ENCODE results near the gene B9D1. TPM values are rescaled to one million over a fixed set of nuclear protein-coding genes. Genes with fewer than 3 reads are reported as not detected.

Gene B9D1
- total and polyA plus RNA-seq, 2 experiments from 2014 or later: 29.6 to 30.8 TPM

DNA sequence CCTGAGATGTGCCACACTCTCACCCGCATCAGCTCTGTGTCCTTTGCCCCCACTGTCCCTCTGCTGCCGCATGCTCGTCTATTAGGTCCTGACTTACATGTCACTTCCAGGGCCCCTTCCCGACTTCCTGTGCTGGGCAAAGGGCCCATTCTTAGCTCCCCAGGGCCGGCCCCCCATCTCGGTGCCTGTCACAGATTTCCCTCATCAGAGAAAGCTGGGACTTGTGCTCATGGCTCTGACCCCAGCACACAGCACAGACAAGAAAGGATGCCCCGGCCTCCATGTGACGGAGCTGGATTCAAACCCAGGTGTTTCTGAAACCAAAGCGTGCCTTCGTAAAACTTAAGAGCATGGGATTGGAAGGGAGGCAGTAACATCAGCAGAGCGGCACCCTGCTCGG is 9.9 kb upstream of the B9D1 start:
- H2AFZ ChIP-seq: no peak overlapping the region
- H3K27me3 ChIP-seq: no peaks in the 10 kb centered on the region
- no peak overlapping the region for H3K27ac ChIP-seq
- H3K4me3 ChIP-seq: no peak overlapping the region
- no peaks in the 10 kb centered on the region for H3K36me3 ChIP-seq (replicated peaks; ENCODE audit: insufficient read depth, low read depth)
- H3K9me2 ChIP-seq (replicated peaks; ENCODE audit: insufficient read depth): no peaks in the 10 kb centered on the region
- no peaks in the 10 kb centered on the region for H3K4me1 ChIP-seq (ENCODE audit: insufficient read depth)
- TF ChIP-seq EZH2 (IDR thresholded peaks at IDR 0.05; ENCODE audit: borderline replicate concordance): no peak
- TF ChIP-seq, protein P1, sequence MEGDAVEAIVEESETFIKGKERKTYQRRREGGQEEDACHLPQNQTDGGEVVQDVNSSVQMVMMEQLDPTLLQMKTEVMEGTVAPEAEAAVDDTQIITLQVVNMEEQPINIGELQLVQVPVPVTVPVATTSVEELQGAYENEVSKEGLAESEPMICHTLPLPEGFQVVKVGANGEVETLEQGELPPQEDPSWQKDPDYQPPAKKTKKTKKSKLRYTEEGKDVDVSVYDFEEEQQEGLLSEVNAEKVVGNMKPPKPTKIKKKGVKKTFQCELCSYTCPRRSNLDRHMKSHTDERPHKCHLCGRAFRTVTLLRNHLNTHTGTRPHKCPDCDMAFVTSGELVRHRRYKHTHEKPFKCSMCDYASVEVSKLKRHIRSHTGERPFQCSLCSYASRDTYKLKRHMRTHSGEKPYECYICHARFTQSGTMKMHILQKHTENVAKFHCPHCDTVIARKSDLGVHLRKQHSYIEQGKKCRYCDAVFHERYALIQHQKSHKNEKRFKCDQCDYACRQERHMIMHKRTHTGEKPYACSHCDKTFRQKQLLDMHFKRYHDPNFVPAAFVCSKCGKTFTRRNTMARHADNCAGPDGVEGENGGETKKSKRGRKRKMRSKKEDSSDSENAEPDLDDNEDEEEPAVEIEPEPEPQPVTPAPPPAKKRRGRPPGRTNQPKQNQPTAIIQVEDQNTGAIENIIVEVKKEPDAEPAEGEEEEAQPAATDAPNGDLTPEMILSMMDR (IDR thresholded peaks at IDR 0.05; ENCODE audit: poor library complexity): no peak
- TF ChIP-seq EZH2phosphoT487 (IDR thresholded peaks at IDR 0.05; ENCODE audit: low read depth, severe bottlenecking, unreplicated experiment): no peak
- no peak for DNase-seq (ENCODE audit: low spot score)
- no peak overlapping the region for H3K4me2 ChIP-seq
- WGBS (ENCODE audit: low lambda C conversion rate, missing lambda C conversion rate): 94% methylated on average over 12 of the region's 12 CpGs
- H3K9me3 ChIP-seq (ENCODE audit: low read depth): no peaks in the 10 kb centered on the region
- H3K79me2 ChIP-seq: no peaks in the 10 kb centered on the region
- no peaks in the 10 kb centered on the region for H4K20me1 ChIP-seq (ENCODE audit: insufficient read depth, poor library complexity, severe bottlenecking)

DNA sequence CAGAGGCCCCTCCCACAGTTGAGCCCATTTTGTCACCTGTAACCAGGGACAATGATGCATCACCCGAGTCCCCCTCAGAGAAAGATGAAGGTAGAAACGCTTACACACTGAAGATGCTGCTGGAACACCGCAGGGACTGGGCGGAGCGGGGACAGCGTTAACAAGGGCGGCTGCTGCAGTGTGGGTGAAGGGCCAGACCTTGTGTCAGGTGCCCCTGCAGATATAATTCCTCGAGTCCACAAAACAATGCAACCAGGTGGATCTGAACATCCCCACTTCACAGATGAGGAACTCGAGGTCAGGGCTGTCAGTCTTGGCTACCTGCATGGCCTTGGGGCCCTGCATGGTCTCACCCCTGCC is 9.5 kb upstream of the B9D1 start:
- no peak overlapping the region for H3K4me3 ChIP-seq
- H3K36me3 ChIP-seq (replicated peaks; ENCODE audit: insufficient read depth, low read depth): no peaks in the 10 kb centered on the region
- 87% methylated on average over 9 of the region's 9 CpGs for WGBS (ENCODE audit: low lambda C conversion rate, missing lambda C conversion rate)
- no peaks in the 10 kb centered on the region for H3K79me2 ChIP-seq
- H3K4me2 ChIP-seq: no peak overlapping the region
- no peaks in the 10 kb centered on the region for H3K4me1 ChIP-seq (ENCODE audit: insufficient read depth)
- no peak for DNase-seq (ENCODE audit: low spot score)
- TF ChIP-seq EZH2phosphoT487 (IDR thresholded peaks at IDR 0.05; ENCODE audit: low read depth, severe bottlenecking, unreplicated experiment) (no peak), EZH2 (IDR thresholded peaks at IDR 0.05; ENCODE audit: borderline replicate concordance) (no peak)
- TF ChIP-seq, protein P1 (IDR thresholded peaks at IDR 0.05; ENCODE audit: poor library complexity): no peak
- no peak overlapping the region for H2AFZ ChIP-seq
- H4K20me1 ChIP-seq (ENCODE audit: insufficient read depth, poor library complexity, severe bottlenecking): no peaks in the 10 kb centered on the region
- no peak overlapping the region for H3K27ac ChIP-seq
- H3K9me3 ChIP-seq (ENCODE audit: low read depth): no peaks in the 10 kb centered on the region
- no peaks in the 10 kb centered on the region for H3K27me3 ChIP-seq
- H3K9me2 ChIP-seq (replicated peaks; ENCODE audit: insufficient read depth): no peaks in the 10 kb centered on the region

- no peak for DNase-seq (ENCODE audit: low spot score)
- Histone ChIP-seq H3K9me2 (replicated peaks; ENCODE audit: insufficient read depth) (no peaks in the 10 kb centered on the region), H3K4me1 (ENCODE audit: insufficient read depth) (no peaks in the 10 kb centered on the region), H3K79me2 (no peaks in the 10 kb centered on the region), H3K36me3 (replicated peaks; ENCODE audit: insufficient read depth, low read depth) (no peaks in the 10 kb centered on the region), H3K27me3 (no peaks in the 10 kb centered on the region), H2AFZ (no peak overlapping the region), H3K27ac (no peak overlapping the region), H3K4me3 (no peak overlapping the region), H3K4me2 (no peak overlapping the region), H3K9me3 (ENCODE audit: low read depth) (no peaks in the 10 kb centered on the region), H4K20me1 (ENCODE audit: insufficient read depth, poor library complexity, severe bottlenecking) (no peaks in the 10 kb centered on the region)
- 91% methylated on average over 7 of the region's 7 CpGs for WGBS (ENCODE audit: low lambda C conversion rate, missing lambda C conversion rate)
- TF ChIP-seq EZH2phosphoT487 (IDR thresholded peaks at IDR 0.05; ENCODE audit: low read depth, severe bottlenecking, unreplicated experiment) (no peak), EZH2 (IDR thresholded peaks at IDR 0.05; ENCODE audit: borderline replicate concordance) (no peak)
- TF ChIP-seq, protein P1 (IDR thresholded peaks at IDR 0.05; ENCODE audit: poor library complexity): no peak
Measured at GRCh38 chr17:19371259-19372010, 8.9 kb upstream of the B9D1 start.
